Smooth muscle cell (in vitro differentiated cells): ENCODE measurements around the gene ZNF784. TPM values are rescaled to one million over a fixed set of nuclear protein-coding genes. Genes with fewer than 3 reads are reported as not detected.

Experiments used
- DNase-seq: peaks from one replicate; lab custom pipeline; 2025; ENCODE audit not compliant: unreplicated experiment; lab: John Stamatoyannopoulos, UW
- H2AFZ ChIP-seq: fragments of 200-600 bp; sonication (generic); 2 replicates; pipeline ENCODE4 v1.6.0; 2016; ENCODE audit warnings: antibody characterized with exemption, low read depth, mild to moderate bottlenecking
- H3F3A ChIP-seq: fragments of 200-600 bp; sonication (generic); 2 replicates; pipeline ENCODE4 v1.6.0; 2017; ENCODE audit warnings: antibody characterized with exemption, low read depth
- H3K27ac ChIP-seq: fragments of 200-600 bp; sonication (generic); 2 replicates; pipeline ENCODE4 v1.5.1; 2016; ENCODE audit warnings: low read depth, mild to moderate bottlenecking
- H3K27me3 ChIP-seq: fragments of 200-600 bp; sonication (generic); 2 replicates; pipeline ENCODE4 v1.6.1; 2016; ENCODE audit warnings: low read depth, mild to moderate bottlenecking
- H3K36me3 ChIP-seq: fragments of 200-600 bp; sonication (generic); 2 replicates; pipeline ENCODE4 v1.5.1; 2016; ENCODE audit warnings: low read depth
- H3K4me1 ChIP-seq: fragments of 200-600 bp; sonication (generic); 2 replicates; pipeline ENCODE4 v1.5.1; 2016; ENCODE audit warnings: low read depth
- H3K4me2 ChIP-seq: fragments of 200-600 bp; sonication (generic); 2 replicates; pipeline ENCODE4 v1.6.0; 2016; ENCODE audit warnings: mild to moderate bottlenecking
- H3K4me3 ChIP-seq: fragments of 200-600 bp; sonication (generic); 2 replicates; pipeline ENCODE4 v1.5.1; 2016; ENCODE audit warnings: mild to moderate bottlenecking
- H3K79me2 ChIP-seq: fragments of 200-600 bp; sonication (generic); 2 replicates; pipeline ENCODE4 v1.6.0; 2016; ENCODE audit warnings: low read depth, mild to moderate bottlenecking
- H3K9ac ChIP-seq: fragments of 200-600 bp; sonication (generic); 2 replicates; pipeline ENCODE4 v1.6.0; 2016; ENCODE audit warnings: low read depth
- H3K9me3 ChIP-seq: fragments of 200-600 bp; sonication (generic); replicated peaks from 2 replicates; pipeline ENCODE4 v1.5.1; 2016; ENCODE audit warnings: low read depth
- H4K20me1 ChIP-seq: fragments of 200-600 bp; sonication (generic); 2 replicates; pipeline ENCODE4 v1.6.0; 2016; ENCODE audit warnings: low read depth
- CTCF ChIP-seq: fragments of 200-600 bp; sonication (generic); IDR thresholded peaks from 2 replicates; pipeline ENCODE4 v1.5.1; 2017; ENCODE audit warnings: borderline replicate concordance, mild to moderate bottlenecking, antibody characterized with exemption; ENCODE audit not compliant: insufficient read depth, poor library complexity, severe bottlenecking
- WGBS: methylation state at CpG from one replicate; pipeline ENCODE4 v1.1.7; 2016; ENCODE audit warnings: low lambda C conversion rate; 5-methylcytosine and 5-hydroxymethylcytosine counted together
- polyA plus RNA-seq: library from polyadenylated mRNA; unstranded; fragments of >200 nt; fragmentation: Nextera tagmentation; extraction: Ambion mirVana; gene quantifications from 2 replicates; pipeline ENCODE4 v1.2.1, GENCODE V29; 2016
- total RNA-seq: library from RNA; depleted of rRNA; stranded (reverse); fragments of >200 nt; gene quantifications from 2 replicates; pipeline ENCODE4 v1.2.3, GENCODE V29; 2014

ZNF784 gene
- total and polyA plus RNA-seq, 2 experiments from 2014 or later = 3.1 to 7.3 TPM

- 98% methylated on average over 53 of the region's 88 CpGs for WGBS
- Histone ChIP-seq H3K9me3 (no peaks in the 10 kb centered on the region), H3K79me2 (peaks cover 8% of the 10 kb centered on the region), H4K20me1 (peaks cover 24% of the 10 kb centered on the region), H3K27ac (no peak overlapping the region), H3F3A (peaks cover 4% of the 10 kb centered on the region), H2AFZ (no peak overlapping the region), H3K9ac (no peak overlapping the region), H3K4me1 (no peaks in the 10 kb centered on the region), H3K4me2 (no peak overlapping the region), H3K27me3 (no peaks in the 10 kb centered on the region), H3K4me3 (no peak overlapping the region), H3K36me3 (no peaks in the 10 kb centered on the region)
- no peak for DNase-seq
- no peak for TF ChIP-seq CTCF
Measured at GRCh38 chr19:55615543-55616394, 8.6 kb downstream of the ZNF784 start.

GRCh38 chr19:55614711-55615542 is 9.4 kb downstream of the ZNF784 start:
- H3K4me1 ChIP-seq = no peaks in the 10 kb centered on the region
- no peaks in the 10 kb centered on the region for H3K27me3 ChIP-seq
- no peak overlapping the region for H3K27ac ChIP-seq
- no peak overlapping the region for H3K9ac ChIP-seq
- H3K79me2 ChIP-seq = peaks cover 17% of the 10 kb centered on the region
- no peaks in the 10 kb centered on the region for H3K36me3 ChIP-seq
- H3K4me2 ChIP-seq = no peak overlapping the region
- H3K4me3 ChIP-seq = no peak overlapping the region
- H3K9me3 ChIP-seq = no peaks in the 10 kb centered on the region
- H3F3A ChIP-seq = no peaks in the 10 kb centered on the region
- H4K20me1 ChIP-seq = peaks cover 24% of the 10 kb centered on the region
- TF ChIP-seq CTCF = no peak
- H2AFZ ChIP-seq = no peak overlapping the region
- DNase-seq = no peak
- WGBS = 98% methylated on average over 46 of the region's 98 CpGs

- H3K27ac ChIP-seq = no peak overlapping the region
- no peak overlapping the region for H3K9ac ChIP-seq
- no peak overlapping the region for H3K4me2 ChIP-seq
- 96% methylated on average over 23 of the region's 75 CpGs for WGBS
- no peak overlapping the region for H2AFZ ChIP-seq
- no peaks in the 10 kb centered on the region for H3F3A ChIP-seq
- no peak overlapping the region for H3K4me3 ChIP-seq
- peaks cover 28% of the 10 kb centered on the region for H4K20me1 ChIP-seq
- no peaks in the 10 kb centered on the region for H3K4me1 ChIP-seq
- no peak for DNase-seq
- no peaks in the 10 kb centered on the region for H3K9me3 ChIP-seq
- H3K79me2 ChIP-seq = peaks cover 25% of the 10 kb centered on the region
- H3K27me3 ChIP-seq = no peaks in the 10 kb centered on the region
- H3K36me3 ChIP-seq = no peaks in the 10 kb centered on the region
- TF ChIP-seq CTCF = no peak
Measured at GRCh38 chr19:55613930-55614710, 10.2 kb downstream of the ZNF784 start.
